ENCODE data around the gene WSCD2.

Gene WSCD2

DNA sequence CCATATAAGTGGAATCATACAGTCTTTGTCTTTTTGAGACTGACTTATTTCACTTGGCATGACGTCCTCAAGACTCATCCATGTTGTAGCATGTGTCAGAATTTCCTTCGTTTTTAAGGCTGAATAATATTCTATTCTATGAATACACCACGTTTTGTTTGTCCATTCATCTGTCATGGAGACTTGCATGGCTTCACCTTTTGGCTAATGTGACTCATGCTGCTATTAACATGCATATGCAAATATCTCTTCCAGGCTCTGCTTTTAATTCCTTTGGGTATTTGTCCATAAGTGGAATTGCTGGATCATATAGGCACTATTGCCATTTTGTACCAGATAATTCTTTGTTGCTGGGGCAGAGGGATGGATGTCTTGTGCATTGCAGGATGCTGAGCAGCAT, 19.6 kb upstream of the WSCD2 start:
- no peak for DNase-seq (ENCODE audit: low spot score)

DNA sequence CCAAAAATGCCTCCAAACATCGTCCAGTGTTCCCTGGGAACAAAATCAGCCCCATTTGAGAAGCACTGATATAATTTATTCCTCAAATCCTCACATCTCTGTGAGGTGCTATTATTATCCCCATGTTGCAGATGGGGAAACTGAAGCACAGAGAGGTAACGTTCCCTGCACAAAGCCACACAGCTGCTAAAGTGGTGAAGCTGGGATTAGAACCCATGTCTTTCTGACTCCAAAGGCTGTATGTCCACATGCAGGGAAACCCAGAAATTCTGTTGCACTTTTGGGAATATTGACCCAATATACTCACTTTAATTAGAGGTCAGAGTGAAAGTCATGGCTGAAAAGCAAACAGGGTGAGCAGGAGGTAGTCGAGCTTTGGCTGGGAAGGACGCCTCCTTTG, 19.1 kb upstream of the WSCD2 start:
- no peak for DNase-seq (ENCODE audit: low spot score)

- DNase-seq (ENCODE audit: low spot score): no peak
Measured at GRCh38 chr12:108110844-108111243, 18.2 kb upstream of the WSCD2 start.

DNA sequence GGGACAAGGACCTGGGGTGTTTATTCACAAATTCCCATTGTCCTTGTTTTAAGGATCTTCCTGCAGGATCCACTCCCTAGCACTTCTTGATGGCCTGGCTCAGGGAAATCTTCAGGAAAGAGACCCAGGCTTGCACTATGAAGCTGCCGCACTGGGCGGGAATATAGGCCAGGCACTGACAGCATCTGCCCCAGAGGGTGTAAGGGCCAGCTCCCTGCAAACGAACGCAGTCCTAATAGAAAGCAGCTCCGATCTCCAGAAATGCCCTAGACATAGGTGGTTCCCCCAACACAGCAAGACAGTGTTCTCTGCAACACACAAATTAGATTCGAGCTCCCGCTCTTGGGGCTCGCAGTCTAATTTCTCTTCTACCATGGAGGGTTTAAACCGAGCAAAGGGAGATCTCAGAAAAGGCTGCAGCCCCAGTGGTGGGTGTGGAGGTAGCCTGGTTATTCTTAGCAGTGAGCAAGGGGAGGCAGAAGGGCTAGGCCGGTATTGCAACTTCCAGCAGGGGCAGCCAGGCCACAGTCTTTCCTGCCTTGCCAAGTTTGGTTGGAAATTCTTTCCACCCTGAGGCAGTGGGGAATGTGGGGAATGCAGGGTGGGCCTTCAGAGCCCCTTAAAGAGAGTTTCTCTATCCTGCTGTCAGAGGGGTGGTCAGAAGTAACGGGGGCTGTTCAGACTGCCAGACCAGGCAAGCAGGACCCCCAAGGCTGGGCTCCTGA, 16.1 kb upstream of the WSCD2 start:
- no peak for DNase-seq (ENCODE audit: low spot score)

- no peak for DNase-seq (ENCODE audit: low spot score)
Measured at GRCh38 chr12:108115123-108116121, 13.7 kb upstream of the WSCD2 start.

- DNase-seq (ENCODE audit: low spot score): no peak
Measured at GRCh38 chr12:108116254-108116653, 12.8 kb upstream of the WSCD2 start.

GRCh38 chr12:108116699-108117098, 12.4 kb upstream of the WSCD2 start:
- DNase-seq (ENCODE audit: low spot score): no peak

GRCh38 chr12:108117163-108117849, 11.8 kb upstream of the WSCD2 start:
- DNase-seq (ENCODE audit: low spot score): no peak

DNA sequence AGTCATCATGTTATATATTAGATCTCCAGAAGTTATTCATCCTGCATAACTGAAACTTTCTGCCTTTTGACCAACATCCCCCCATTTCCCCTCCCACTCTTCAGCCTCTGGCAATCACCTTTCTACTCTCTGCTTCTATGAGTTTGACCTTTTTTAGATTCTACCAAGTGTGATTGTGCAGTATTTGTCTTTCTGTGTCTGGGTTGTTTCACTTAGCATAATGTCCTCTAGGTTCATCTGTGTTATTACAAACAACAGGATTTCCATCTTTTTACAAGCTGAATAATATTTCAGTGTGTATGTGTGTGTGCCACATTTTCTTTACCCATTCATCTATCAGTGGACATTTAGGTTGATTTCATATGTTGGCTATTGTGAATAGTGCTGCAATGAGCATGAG, 11.2 kb upstream of the WSCD2 start:
- no peak for DNase-seq (ENCODE audit: low spot score)

- no peak for DNase-seq (ENCODE audit: low spot score)
Measured at GRCh38 chr12:108119126-108119973, 9.7 kb upstream of the WSCD2 start.

DNA sequence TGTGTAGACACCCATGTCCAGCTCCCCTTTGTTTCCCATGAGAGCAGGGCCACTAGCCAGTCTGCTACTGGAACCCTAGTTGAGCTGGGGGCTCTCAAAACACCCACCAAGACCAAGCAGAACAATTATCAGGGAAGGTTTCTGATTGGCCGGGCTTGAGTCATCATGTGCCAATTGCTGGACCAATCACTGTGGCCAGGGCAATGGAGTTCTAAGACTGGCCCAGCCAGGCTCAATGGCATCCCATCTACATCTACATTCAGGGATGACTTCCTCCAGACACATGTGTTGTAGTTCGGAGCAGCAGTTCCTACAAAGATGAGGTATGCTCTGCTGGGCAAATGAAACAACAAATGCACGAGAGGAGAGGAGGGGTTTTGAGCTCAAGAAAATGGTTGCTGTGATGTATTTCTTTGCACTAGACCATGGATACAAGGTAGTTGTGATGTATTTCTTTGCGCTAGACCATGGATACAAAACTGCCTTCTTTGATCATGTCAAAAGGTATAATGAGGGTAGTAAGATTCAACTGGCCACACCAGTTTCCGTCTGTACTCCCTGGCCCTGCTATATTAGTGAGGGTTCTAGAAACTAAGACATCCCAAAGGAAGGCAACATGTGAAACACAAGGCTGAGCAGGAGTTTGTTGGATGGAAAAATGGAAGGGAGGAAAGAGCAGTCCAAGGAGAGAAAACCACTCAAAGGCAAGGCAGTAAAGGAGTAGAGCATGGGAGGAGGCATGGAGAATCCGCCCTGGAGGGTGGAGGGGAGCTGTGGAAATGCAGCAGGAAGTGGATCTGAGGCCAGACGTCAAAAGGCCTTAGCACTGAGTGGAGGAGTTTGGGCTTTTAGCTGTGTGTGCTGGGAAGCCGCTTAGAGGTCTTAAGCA, 8.9 kb upstream of the WSCD2 start:
- DNase-seq (ENCODE audit: low spot score): no peak

GRCh38 chr12:108120863-108121165, 8.3 kb upstream of the WSCD2 start:
- DNase-seq (ENCODE audit: low spot score): no peak

DNA sequence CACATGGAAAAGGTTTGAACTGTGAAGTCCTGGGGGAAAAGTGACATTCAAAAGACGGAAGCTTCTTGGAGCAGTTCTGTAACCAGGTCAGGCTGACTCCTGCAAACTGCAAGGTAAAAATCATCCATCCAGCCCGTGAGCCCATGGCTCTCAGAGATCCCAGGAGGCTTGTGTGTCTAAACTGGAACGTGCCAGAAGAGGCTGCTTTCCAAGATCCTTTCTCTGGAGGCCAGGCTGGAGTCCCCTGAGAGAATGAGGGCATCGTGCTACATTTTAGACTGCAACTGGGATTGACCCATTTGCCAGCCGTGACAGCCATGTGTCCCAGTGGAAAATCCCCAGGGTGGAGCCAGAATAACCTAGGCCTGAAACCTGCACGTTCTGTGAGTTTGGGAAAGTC, 7.8 kb upstream of the WSCD2 start:
- no peak for DNase-seq (ENCODE audit: low spot score)

GRCh38 chr12:108121728-108122471, 7.2 kb upstream of the WSCD2 start:
- no peak for DNase-seq (ENCODE audit: low spot score)

GRCh38 chr12:108122644-108123043, 6.4 kb upstream of the WSCD2 start:
- no peak for DNase-seq (ENCODE audit: low spot score)

- DNase-seq (ENCODE audit: low spot score): no peak
Measured at GRCh38 chr12:108123402-108123801, 5.7 kb upstream of the WSCD2 start.

GRCh38 chr12:108125073-108125472, 4.0 kb upstream of the WSCD2 start:
- DNase-seq (ENCODE audit: low spot score): no peak

GRCh38 chr12:108126212-108126611, 2.9 kb upstream of the WSCD2 start:
- no peak for DNase-seq (ENCODE audit: low spot score)

- DNase-seq (ENCODE audit: low spot score): peak; percentile 79
Measured at GRCh38 chr12:108126990-108127501, 2.0 kb upstream of the WSCD2 start.

- no peak for DNase-seq (ENCODE audit: low spot score)
Measured at GRCh38 chr12:108127654-108128053, 1.4 kb upstream of the WSCD2 start.
